Measurements from ENCODE around the gene TLL1. TPM values are rescaled to one million over a fixed set of nuclear protein-coding genes. Genes with fewer than 3 reads are reported as not detected.

Gene TLL1
- total RNA-seq, 1 donor: not detected

DNA sequence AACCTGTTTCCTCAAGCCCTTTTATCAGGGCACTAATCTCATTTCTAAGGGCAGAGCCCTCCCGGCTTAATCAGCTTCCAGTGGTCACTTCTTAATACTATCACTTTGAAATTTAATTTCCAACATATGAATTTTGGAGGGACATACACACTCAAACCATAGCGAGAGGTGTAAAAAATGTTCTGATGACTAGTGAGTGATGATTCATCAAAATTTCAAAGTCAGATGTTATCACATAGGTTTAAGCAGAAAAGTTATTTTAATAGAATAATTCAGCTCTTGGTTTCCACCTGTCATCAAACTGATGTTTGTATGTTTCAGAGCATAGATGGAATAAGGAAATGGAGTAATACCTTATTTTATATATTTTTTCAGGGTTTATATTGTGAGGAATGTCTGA, 161.9 kb downstream of the TLL1 start:
- H3K9me3 ChIP-seq (ENCODE audit: low read depth, low read length): no peaks in the 10 kb centered on the region
- H3K27me3 ChIP-seq (ENCODE audit: insufficient read depth, low read length): no peaks in the 10 kb centered on the region
- H3K4me3 ChIP-seq (ENCODE audit: low read length): no peak overlapping the region
- no peaks in the 10 kb centered on the region for H3K4me1 ChIP-seq (ENCODE audit: insufficient read depth, low read length)

- no peaks in the 10 kb centered on the region for H3K27me3 ChIP-seq (ENCODE audit: insufficient read depth, low read length)
- no peaks in the 10 kb centered on the region for H3K4me1 ChIP-seq (ENCODE audit: insufficient read depth, low read length)
- H3K4me3 ChIP-seq (ENCODE audit: low read length): no peak overlapping the region
- no peaks in the 10 kb centered on the region for H3K9me3 ChIP-seq (ENCODE audit: low read depth, low read length)
These were observed 166.8 kb downstream of the TLL1 start for GRCh38 chr4:166039822-166040221.

- H3K27me3 ChIP-seq (ENCODE audit: insufficient read depth, low read length): no peaks in the 10 kb centered on the region
- H3K4me3 ChIP-seq (ENCODE audit: low read length): no peak overlapping the region
- H3K4me1 ChIP-seq (ENCODE audit: insufficient read depth, low read length): no peaks in the 10 kb centered on the region
- no peaks in the 10 kb centered on the region for H3K9me3 ChIP-seq (ENCODE audit: low read depth, low read length)
These were observed 169.5 kb downstream of the TLL1 start for GRCh38 chr4:166042510-166043055.

DNA sequence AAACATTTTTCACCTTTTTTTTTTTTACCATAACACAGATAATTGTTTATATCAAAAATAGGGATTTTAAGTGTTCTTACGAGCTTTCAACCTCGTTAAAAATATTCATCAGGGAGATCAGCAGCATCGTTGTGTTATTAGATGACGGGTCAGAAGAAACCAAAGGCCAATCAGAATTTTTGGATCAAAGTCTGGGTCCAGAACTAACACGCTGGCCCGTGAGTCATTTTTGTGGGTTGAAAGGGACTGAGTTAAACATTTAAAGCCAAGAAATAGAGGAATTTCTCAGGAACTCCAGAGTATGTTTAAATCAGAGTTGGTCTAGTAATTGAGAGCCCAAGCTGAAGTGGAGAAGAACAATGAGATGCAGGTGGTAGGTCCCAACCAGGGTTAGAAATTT, 170.8 kb downstream of the TLL1 start:
- no peaks in the 10 kb centered on the region for H3K27me3 ChIP-seq (ENCODE audit: insufficient read depth, low read length)
- no peaks in the 10 kb centered on the region for H3K4me1 ChIP-seq (ENCODE audit: insufficient read depth, low read length)
- no peaks in the 10 kb centered on the region for H3K9me3 ChIP-seq (ENCODE audit: low read depth, low read length)
- no peak overlapping the region for H3K4me3 ChIP-seq (ENCODE audit: low read length)

GRCh38 chr4:166044871-166045270, 171.8 kb downstream of the TLL1 start:
- H3K4me1 ChIP-seq (ENCODE audit: insufficient read depth, low read length): no peaks in the 10 kb centered on the region
- no peak overlapping the region for H3K4me3 ChIP-seq (ENCODE audit: low read length)
- H3K27me3 ChIP-seq (ENCODE audit: insufficient read depth, low read length): no peaks in the 10 kb centered on the region
- no peaks in the 10 kb centered on the region for H3K9me3 ChIP-seq (ENCODE audit: low read depth, low read length)

- Histone ChIP-seq H3K4me1 (ENCODE audit: insufficient read depth, low read length) (no peaks in the 10 kb centered on the region), H3K4me3 (ENCODE audit: low read length) (no peak overlapping the region), H3K9me3 (ENCODE audit: low read depth, low read length) (no peaks in the 10 kb centered on the region)
These were observed 172.4 kb downstream of the TLL1 start for GRCh38 chr4:166045457-166045856.

GRCh38 chr4:166049036-166049435, 176.0 kb downstream of the TLL1 start:
- Histone ChIP-seq H3K4me1 (ENCODE audit: insufficient read depth, low read length) (no peaks in the 10 kb centered on the region), H3K9me3 (ENCODE audit: low read depth, low read length) (no peaks in the 10 kb centered on the region), H3K4me3 (ENCODE audit: low read length) (no peak overlapping the region), H3K27me3 (ENCODE audit: insufficient read depth, low read length) (no peaks in the 10 kb centered on the region)

More at GRCh38 chr4:166045457-166045856, 172.4 kb downstream of the TLL1 start:
- no peaks in the 10 kb centered on the region for H3K27me3 ChIP-seq (ENCODE audit: insufficient read depth, low read length)

GRCh38 chr4:166064721-166065120, 191.7 kb downstream of the TLL1 start:
- no peak overlapping the region for H3K4me3 ChIP-seq (ENCODE audit: low read length)
- no peaks in the 10 kb centered on the region for H3K9me3 ChIP-seq (ENCODE audit: low read depth, low read length)
- no peaks in the 10 kb centered on the region for H3K27me3 ChIP-seq (ENCODE audit: insufficient read depth, low read length)
- no peaks in the 10 kb centered on the region for H3K4me1 ChIP-seq (ENCODE audit: insufficient read depth, low read length)

DNA sequence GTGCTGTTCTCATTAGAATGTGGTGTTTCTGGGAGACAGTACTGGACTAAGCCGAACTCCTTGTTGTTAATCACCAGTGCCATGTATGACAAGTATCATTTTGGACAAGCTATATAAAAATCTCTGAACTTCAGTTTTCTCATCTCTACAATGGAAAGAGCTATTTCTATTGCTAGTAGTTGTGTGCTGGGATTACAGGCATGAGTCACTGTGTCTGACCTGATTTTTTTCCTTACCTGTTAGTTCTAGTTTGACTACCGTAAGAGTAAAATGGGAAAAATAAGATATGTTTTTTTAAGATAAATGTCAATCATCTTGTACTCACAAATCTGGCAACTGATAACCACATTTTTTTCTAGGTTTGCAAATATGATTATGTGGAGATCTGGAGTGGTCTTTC, 192.3 kb downstream of the TLL1 start:
- Histone ChIP-seq H3K27me3 (ENCODE audit: insufficient read depth, low read length) (no peaks in the 10 kb centered on the region), H3K4me3 (ENCODE audit: low read length) (no peak overlapping the region), H3K9me3 (ENCODE audit: low read depth, low read length) (no peaks in the 10 kb centered on the region), H3K4me1 (ENCODE audit: insufficient read depth, low read length) (no peaks in the 10 kb centered on the region)

GRCh38 chr4:166066936-166067335, 193.9 kb downstream of the TLL1 start:
- Histone ChIP-seq H3K4me1 (ENCODE audit: insufficient read depth, low read length) (no peaks in the 10 kb centered on the region), H3K9me3 (ENCODE audit: low read depth, low read length) (no peaks in the 10 kb centered on the region), H3K4me3 (ENCODE audit: low read length) (no peak overlapping the region), H3K27me3 (ENCODE audit: insufficient read depth, low read length) (no peaks in the 10 kb centered on the region)

DNA sequence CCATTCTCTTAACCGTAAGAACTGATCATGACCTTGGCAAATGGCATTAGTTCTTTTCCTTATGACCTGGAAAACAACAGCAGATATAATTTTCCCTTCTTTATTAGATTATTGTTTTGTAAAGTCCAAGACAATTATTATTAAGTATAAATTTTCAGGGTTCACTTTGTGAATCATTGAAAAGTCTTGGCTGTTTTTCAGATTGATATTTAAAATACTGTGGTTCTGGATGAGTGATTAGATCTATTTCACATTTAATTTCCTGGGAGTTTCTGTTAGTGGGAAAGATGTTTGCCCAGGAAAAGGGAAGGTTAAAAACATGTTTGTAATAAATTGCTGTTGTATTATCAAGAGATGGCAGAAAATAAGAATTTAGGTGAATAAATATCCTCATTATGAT, 194.9 kb downstream of the TLL1 start:
- Histone ChIP-seq H3K4me3 (ENCODE audit: low read length) (no peak overlapping the region), H3K4me1 (ENCODE audit: insufficient read depth, low read length) (no peaks in the 10 kb centered on the region), H3K9me3 (ENCODE audit: low read depth, low read length) (no peaks in the 10 kb centered on the region), H3K27me3 (ENCODE audit: insufficient read depth, low read length) (no peaks in the 10 kb centered on the region)

DNA sequence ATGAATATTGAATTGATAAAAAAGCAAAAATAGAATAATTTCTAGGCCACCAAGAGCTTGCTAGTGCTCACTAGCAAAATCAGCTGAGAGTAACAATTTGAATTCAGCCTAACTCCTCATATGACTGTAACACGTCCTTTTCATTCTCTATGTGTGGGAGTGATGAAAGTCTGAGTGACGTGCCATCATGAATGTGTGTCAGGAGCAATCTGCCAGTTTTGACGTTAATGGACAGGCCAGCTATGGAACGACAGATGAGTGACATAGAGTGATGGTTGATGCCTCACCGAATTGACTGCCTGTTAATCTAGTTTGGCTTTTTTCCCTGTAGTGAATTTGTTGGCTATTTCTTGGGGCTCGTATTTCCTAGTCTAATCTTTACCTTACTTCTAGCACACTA, 200.7 kb downstream of the TLL1 start:
- Histone ChIP-seq H3K4me3 (ENCODE audit: low read length) (no peak overlapping the region), H3K27me3 (ENCODE audit: insufficient read depth, low read length) (no peaks in the 10 kb centered on the region), H3K9me3 (ENCODE audit: low read depth, low read length) (no peaks in the 10 kb centered on the region), H3K4me1 (ENCODE audit: insufficient read depth, low read length) (no peaks in the 10 kb centered on the region)

GRCh38 chr4:166075599-166075998, 202.6 kb downstream of the TLL1 start:
- no peaks in the 10 kb centered on the region for H3K4me1 ChIP-seq (ENCODE audit: insufficient read depth, low read length)
- H3K4me3 ChIP-seq (ENCODE audit: low read length): no peak overlapping the region
- H3K27me3 ChIP-seq (ENCODE audit: insufficient read depth, low read length): no peaks in the 10 kb centered on the region
- H3K9me3 ChIP-seq (ENCODE audit: low read depth, low read length): no peaks in the 10 kb centered on the region

DNA sequence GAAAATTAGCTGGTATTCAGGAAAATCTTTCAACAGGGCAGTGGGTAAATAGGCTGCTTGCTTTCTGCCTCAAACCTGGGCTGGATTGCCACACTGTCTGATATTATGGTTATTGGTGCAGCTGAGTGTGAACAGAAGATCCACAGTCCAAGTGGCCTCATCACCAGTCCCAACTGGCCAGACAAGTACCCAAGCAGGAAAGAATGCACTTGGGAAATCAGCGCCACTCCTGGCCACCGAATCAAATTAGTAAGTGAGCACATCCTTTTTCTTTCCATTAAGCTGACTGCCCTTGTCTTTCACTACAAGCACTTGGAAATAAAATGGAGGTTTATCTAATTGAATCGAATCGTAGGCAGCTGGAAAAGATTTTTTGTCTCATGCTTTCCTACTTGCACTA, 204.7 kb downstream of the TLL1 start:
- Histone ChIP-seq H3K4me3 (ENCODE audit: low read length) (no peak overlapping the region), H3K9me3 (ENCODE audit: low read depth, low read length) (no peaks in the 10 kb centered on the region), H3K4me1 (ENCODE audit: insufficient read depth, low read length) (no peaks in the 10 kb centered on the region), H3K27me3 (ENCODE audit: insufficient read depth, low read length) (no peaks in the 10 kb centered on the region)

GRCh38 chr4:166078383-166078782, 205.3 kb downstream of the TLL1 start:
- H3K27me3 ChIP-seq (ENCODE audit: insufficient read depth, low read length): no peaks in the 10 kb centered on the region

DNA sequence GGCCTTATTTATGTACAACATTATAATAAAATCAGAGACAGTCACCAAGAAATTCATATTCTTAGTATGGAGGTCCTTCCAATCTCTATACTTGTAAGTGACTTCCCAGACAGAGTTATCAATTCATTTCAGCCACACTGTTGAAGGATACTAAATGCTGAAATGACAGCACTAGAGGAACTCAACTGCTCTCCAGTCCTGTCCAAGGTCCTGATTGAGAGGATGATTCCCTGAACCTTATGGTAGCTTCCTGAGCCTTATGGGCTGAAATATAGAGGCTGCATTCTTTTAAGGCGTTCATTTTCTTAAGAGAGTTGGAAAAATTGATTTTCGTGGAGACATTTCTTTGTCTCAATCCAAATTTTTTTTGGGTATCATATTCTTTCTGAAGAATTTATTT, 205.9 kb downstream of the TLL1 start:
- Histone ChIP-seq H3K9me3 (ENCODE audit: low read depth, low read length) (no peaks in the 10 kb centered on the region), H3K4me3 (ENCODE audit: low read length) (no peak overlapping the region), H3K27me3 (ENCODE audit: insufficient read depth, low read length) (no peaks in the 10 kb centered on the region), H3K4me1 (ENCODE audit: insufficient read depth, low read length) (no peaks in the 10 kb centered on the region)

More at GRCh38 chr4:166078383-166078782, 205.3 kb downstream of the TLL1 start:
- Histone ChIP-seq H3K4me3 (ENCODE audit: low read length) (no peak overlapping the region), H3K4me1 (ENCODE audit: insufficient read depth, low read length) (no peaks in the 10 kb centered on the region), H3K9me3 (ENCODE audit: low read depth, low read length) (no peaks in the 10 kb centered on the region)
